ENCODE data around the gene ELOVL7. TPM values are rescaled to one million over a fixed set of nuclear protein-coding genes. Genes with fewer than 3 reads are reported as not detected.

ELOVL7 gene
- total RNA-seq, 4 donors from 2014 or later: 1.2 to 7.0 (median 5.3) TPM

GRCh38 chr5:60806591-60807243 is 37.4 kb downstream of the ELOVL7 start:
- Histone ChIP-seq H3K27me3 (no peaks in the 10 kb centered on the region), H3K27ac (replicated peaks in 1 of 4) (no peak overlapping the region), H3K4me1 (no peaks in the 10 kb centered on the region), H3K4me3 (no peak overlapping the region), H3K9me3 (no peaks in the 10 kb centered on the region), H3K36me3 (no peaks in the 10 kb centered on the region)
- no peak for DNase-seq (ENCODE audit: extremely low spot score)
- 65% methylated on average over 5 of the region's 5 CpGs for WGBS
- intact Hi-C loops (cut with DNase I): no loop called here
- TF ChIP-seq POLR2AphosphoS5 (IDR thresholded peaks at IDR 0.05) (no peak), POLR2A (IDR thresholded peaks at IDR 0.05; ENCODE audit: low read depth) (no peak), EP300 (IDR thresholded peaks at IDR 0.05) (no peak), CTCF (IDR thresholded peaks at IDR 0.05) (no peak)

GRCh38 chr5:60805463-60805862 is 38.6 kb downstream of the ELOVL7 start:
- Histone ChIP-seq H3K4me3 (no peak overlapping the region), H3K4me1 (no peaks in the 10 kb centered on the region), H3K27me3 (no peaks in the 10 kb centered on the region), H3K9me3 (no peaks in the 10 kb centered on the region), H3K27ac (replicated peaks in 1 of 4) (no peak overlapping the region), H3K36me3 (no peaks in the 10 kb centered on the region)
- no peak for DNase-seq (ENCODE audit: extremely low spot score)
- no peak for TF ChIP-seq POLR2A (IDR thresholded peaks at IDR 0.05; ENCODE audit: low read depth)
- no peak for TF ChIP-seq POLR2AphosphoS5 (IDR thresholded peaks at IDR 0.05)
- TF ChIP-seq EP300 (IDR thresholded peaks at IDR 0.05): no peak
- no peak for TF ChIP-seq CTCF (IDR thresholded peaks at IDR 0.05)
- intact Hi-C loops (cut with DNase I): no loop called here

GRCh38 chr5:60803712-60804111 is 40.4 kb downstream of the ELOVL7 start:
- WGBS: 77% methylated on average over 2 of the region's 2 CpGs

GRCh38 chr5:60802986-60803385 is 41.1 kb downstream of the ELOVL7 start:
- Histone ChIP-seq H3K36me3 (no peaks in the 10 kb centered on the region), H3K27me3 (no peaks in the 10 kb centered on the region), H3K27ac (replicated peaks in 1 of 4) (no peak overlapping the region), H3K4me1 (no peaks in the 10 kb centered on the region), H3K4me3 (no peak overlapping the region), H3K9me3 (no peaks in the 10 kb centered on the region)
- no peak for TF ChIP-seq POLR2A (IDR thresholded peaks at IDR 0.05; ENCODE audit: low read depth)
- no peak for TF ChIP-seq CTCF (IDR thresholded peaks at IDR 0.05)
- no peak for TF ChIP-seq EP300 (IDR thresholded peaks at IDR 0.05)
- TF ChIP-seq POLR2AphosphoS5 (IDR thresholded peaks at IDR 0.05): no peak
- WGBS: 96% methylated on average over 1 of the region's 1 CpG
- intact Hi-C loops (cut with DNase I): no loop called here
- DNase-seq (ENCODE audit: extremely low spot score): no peak

More at GRCh38 chr5:60803712-60804111, 40.4 kb downstream of the ELOVL7 start:
- Histone ChIP-seq H3K36me3 (no peaks in the 10 kb centered on the region), H3K4me3 (no peak overlapping the region), H3K27ac (replicated peaks in 1 of 4) (no peak overlapping the region), H3K9me3 (no peaks in the 10 kb centered on the region), H3K4me1 (no peaks in the 10 kb centered on the region), H3K27me3 (no peaks in the 10 kb centered on the region)
- DNase-seq (ENCODE audit: extremely low spot score): no peak
- TF ChIP-seq CTCF (IDR thresholded peaks at IDR 0.05) (no peak), EP300 (IDR thresholded peaks at IDR 0.05) (no peak), POLR2AphosphoS5 (IDR thresholded peaks at IDR 0.05) (no peak), POLR2A (IDR thresholded peaks at IDR 0.05; ENCODE audit: low read depth) (no peak)
- intact Hi-C loops (cut with DNase I): no loop called here

- H3K27ac ChIP-seq (replicated peaks in 1 of 4): no peak overlapping the region
- WGBS: 83% methylated on average over 2 of the region's 2 CpGs
- H3K36me3 ChIP-seq: no peaks in the 10 kb centered on the region
- no peaks in the 10 kb centered on the region for H3K9me3 ChIP-seq
- no peaks in the 10 kb centered on the region for H3K27me3 ChIP-seq
- TF ChIP-seq POLR2A (IDR thresholded peaks at IDR 0.05; ENCODE audit: low read depth): no peak
- no peak for TF ChIP-seq EP300 (IDR thresholded peaks at IDR 0.05)
- no peak for TF ChIP-seq CTCF (IDR thresholded peaks at IDR 0.05)
- intact Hi-C loops (cut with DNase I): no loop called here
- no peak for DNase-seq (ENCODE audit: extremely low spot score)
- no peak overlapping the region for H3K4me3 ChIP-seq
- H3K4me1 ChIP-seq: no peaks in the 10 kb centered on the region
Measured at GRCh38 chr5:60802226-60802625, 41.8 kb downstream of the ELOVL7 start.

Measured in esophagus muscularis mucosa (tissue), 4 donors.